BLaER1 treated with 17β-estradiol and CSF1 and Interleukin-3, amounts not matched to agents 10 nM and 100 nM (cell line): ENCODE results near the gene NAXE.
A peak's percentile ranks its signal among the peaks of the same experiment; 100 is the strongest.
"Not testable (repeated sequence)": the region's sequence is repeated elsewhere in the genome, so short reads cannot be mapped to it uniquely, and the experiment has no call there.

ENCODE experiments used
- H3K27ac ChIP-seq, 11 experiments: shearing (Covaris generic); formaldehyde crosslinking; 2 replicates each; pipeline ENCODE4 v1.8.1; 2022
- H3K27me3 ChIP-seq, 11 experiments: shearing (Covaris generic); formaldehyde crosslinking; 2 replicates each; pipeline ENCODE4 v1.8.1; 2022
- H3K36me3 ChIP-seq, 11 experiments: shearing (Covaris generic); formaldehyde crosslinking; 2 replicates each; pipeline ENCODE4 v1.8.1; 2022
- H3K4me1 ChIP-seq, 10 experiments: shearing (Covaris generic); formaldehyde crosslinking; 2 replicates each; pipeline ENCODE4 v1.8.1; 2022
- H3K4me2 ChIP-seq, 11 experiments: shearing (Covaris generic); formaldehyde crosslinking; 2 replicates each; pipeline ENCODE4 v1.8.1; 2022
- H3K4me3 ChIP-seq, 10 experiments: shearing (Covaris generic); formaldehyde crosslinking; 2 replicates each; pipeline ENCODE4 v1.8.1; 2022
- H3K9ac ChIP-seq, 11 experiments: shearing (Covaris generic); formaldehyde crosslinking; 2 replicates each; pipeline ENCODE4 v1.8.1; 2022
- H3K9me3 ChIP-seq, 11 experiments: shearing (Covaris generic); formaldehyde crosslinking; replicated peaks in 1 of 11; 2 replicates each; pipeline ENCODE4 v1.8.1; 2022
- H4K20me1 ChIP-seq, 11 experiments: shearing (Covaris generic); formaldehyde crosslinking; 2 replicates each; pipeline ENCODE4 v1.8.1; 2022
- Cebpa-rat ChIP-seq, 11 experiments: shearing (Covaris generic); IDR thresholded peaks; 2 replicates each; pipeline ENCODE4 v1.8.1; 2022

NAXE gene

GRCh38 chr1:156608036-156608674, 16.6 kb downstream of the NAXE start:
- H3K27ac ChIP-seq: no peak overlapping the region; a peak in 1 of 22 replicates
- H3K36me3 ChIP-seq: no peaks in the 10 kb centered on the region
- peaks cover 20 to 52% (median 30%) of the 10 kb centered on the region in 10 experiments for H3K4me1 ChIP-seq
- peaks cover 0 to 6% (median 0%) of the 10 kb centered on the region in 11 experiments; a peak in 3 of 22 replicates for H3K27me3 ChIP-seq
- H3K9me3 ChIP-seq: no peaks in the 10 kb centered on the region
- H3K4me2 ChIP-seq: peak overlapping the region; percentile 2 to 61 (median 44); a peak in 16 of 22 replicates
- H3K4me3 ChIP-seq: no peak overlapping the region
- no peaks in the 10 kb centered on the region; a peak in 1 of 22 replicates for H4K20me1 ChIP-seq
- no peak for TF ChIP-seq Cebpa-rat (IDR thresholded peaks at IDR 0.05)
- H3K9ac ChIP-seq: peak overlapping the region in 1 of 11 experiments; percentile 32; a peak in 1 of 22 replicates

- Histone ChIP-seq H3K27me3 (peaks cover 0 to 14% (median 4%) of the 10 kb centered on the region in 11 experiments; a peak in 7 of 22 replicates), H3K4me2 (peak overlapping the region in 4 of 11 experiments; percentile 7 to 61 (median 42); a peak in 4 of 22 replicates), H3K9ac (no peak overlapping the region), H3K27ac (no peak overlapping the region), H3K4me1 (peaks cover 20 to 52% (median 30%) of the 10 kb centered on the region in 10 experiments), H3K36me3 (no peaks in the 10 kb centered on the region), H3K9me3 (no peaks in the 10 kb centered on the region), H4K20me1 (no peaks in the 10 kb centered on the region; a peak in 1 of 22 replicates), H3K4me3 (no peak overlapping the region)
- no peak for TF ChIP-seq Cebpa-rat (IDR thresholded peaks at IDR 0.05)
These were observed 17.4 kb downstream of the NAXE start for GRCh38 chr1:156608981-156609380.

GRCh38 chr1:156610072-156610471, 18.5 kb downstream of the NAXE start:
- peaks cover 20 to 47% (median 27%) of the 10 kb centered on the region in 10 experiments for H3K4me1 ChIP-seq
- H3K27me3 ChIP-seq: peaks cover 2 to 25% (median 14%) of the 10 kb centered on the region in 11 experiments; a peak in 19 of 22 replicates
- not testable (repeated sequence) for H4K20me1 ChIP-seq, H3K9ac ChIP-seq, H3K9me3 ChIP-seq, H3K4me3 ChIP-seq, H3K4me2 ChIP-seq, H3K36me3 ChIP-seq, H3K27ac ChIP-seq

- TF ChIP-seq Cebpa-rat (IDR thresholded peaks at IDR 0.05): no peak
- Histone ChIP-seq H3K36me3 (no peaks in the 10 kb centered on the region), H3K4me1 (peaks cover 12 to 23% (median 13%) of the 10 kb centered on the region in 10 experiments), H3K4me2 (peak overlapping the region in 3 of 11 experiments; percentile 1 to 67 (median 65); a peak in 6 of 22 replicates), H3K27ac (no peak overlapping the region), H3K27me3 (peaks cover 23 to 51% (median 38%) of the 10 kb centered on the region in 11 experiments), H3K9ac (no peak overlapping the region), H3K4me3 (no peak overlapping the region), H3K9me3 (no peaks in the 10 kb centered on the region), H4K20me1 (no peaks in the 10 kb centered on the region; a peak in 1 of 22 replicates)
These were observed 21.1 kb downstream of the NAXE start for GRCh38 chr1:156612666-156613065.

- Histone ChIP-seq H3K4me2 (no peak overlapping the region), H4K20me1 (peaks cover 0 to 8% (median 0%) of the 10 kb centered on the region in 11 experiments; a peak in 1 of 22 replicates), H3K27ac (no peak overlapping the region), H3K27me3 (peaks cover 42 to 84% (median 62%) of the 10 kb centered on the region in 11 experiments), H3K4me1 (peaks cover 0 to 14% (median 0%) of the 10 kb centered on the region in 10 experiments; a peak in 7 of 20 replicates), H3K9me3 (no peaks in the 10 kb centered on the region), H3K9ac (no peak overlapping the region), H3K36me3 (no peaks in the 10 kb centered on the region), H3K4me3 (no peak overlapping the region)
- TF ChIP-seq Cebpa-rat (IDR thresholded peaks at IDR 0.05): no peak
These were observed 24.4 kb downstream of the NAXE start for GRCh38 chr1:156615946-156616345.

- Histone ChIP-seq H3K4me3 (no peak overlapping the region), H3K4me1 (peaks cover 0 to 14% (median 0%) of the 10 kb centered on the region in 10 experiments; a peak in 7 of 20 replicates), H3K27me3 (peaks cover 47 to 89% (median 67%) of the 10 kb centered on the region in 11 experiments), H3K27ac (no peak overlapping the region), H3K36me3 (no peaks in the 10 kb centered on the region), H3K4me2 (no peak overlapping the region), H3K9me3 (no peaks in the 10 kb centered on the region), H3K9ac (no peak overlapping the region), H4K20me1 (peaks cover 0 to 8% (median 0%) of the 10 kb centered on the region in 11 experiments; a peak in 1 of 22 replicates)
- TF ChIP-seq Cebpa-rat (IDR thresholded peaks at IDR 0.05): no peak
These were observed 24.9 kb downstream of the NAXE start for GRCh38 chr1:156616463-156616862.

GRCh38 chr1:156618853-156619581, 27.4 kb downstream of the NAXE start, which contains the start of gene HAPLN2:
Gene HAPLN2, plus strand, starts transcription at chr1:156619415. Its CDS starts 4,076 bp downstream, at chr1:156623491.
- Histone ChIP-seq H3K4me2 (0 out of 22 replicates have a peak within 1 kb of the TSS, but pooled peaks of 1 of the 11 experiments have one; percentile 5), H3K4me3 (no peak within 1 kb of the TSS), H3K9ac (no peak within 1 kb of the TSS), H3K36me3 (no peaks in the 10 kb centered on the region), H3K4me1 (peaks cover 0 to 4% (median 0%) of the 10 kb centered on the region in 10 experiments; a peak in 2 of 20 replicates), H4K20me1 (peaks cover 0 to 21% (median 10%) of the 10 kb centered on the region in 11 experiments; a peak in 11 of 22 replicates), H3K9me3 (no peaks in the 10 kb centered on the region), H3K27me3 (peaks cover 72 to 100% (median 92%) of the 10 kb centered on the region in 11 experiments), H3K27ac (no peak within 1 kb of the TSS)
- TF ChIP-seq Cebpa-rat (IDR thresholded peaks at IDR 0.05): no peak

GRCh38 chr1:156619582-156619955, 28.0 kb downstream of the NAXE start:
- Histone ChIP-seq H3K9me3 (no peaks in the 10 kb centered on the region), H3K4me2 (no peak overlapping the region), H3K27me3 (peaks cover 77 to 100% (median 92%) of the 10 kb centered on the region in 11 experiments), H3K9ac (no peak overlapping the region), H3K4me3 (no peak overlapping the region), H3K27ac (no peak overlapping the region), H4K20me1 (peaks cover 0 to 26% (median 10%) of the 10 kb centered on the region in 11 experiments; a peak in 12 of 22 replicates), H3K36me3 (no peaks in the 10 kb centered on the region), H3K4me1 (peaks cover 0 to 8% (median 0%) of the 10 kb centered on the region in 10 experiments; a peak in 5 of 20 replicates)
- TF ChIP-seq Cebpa-rat (IDR thresholded peaks at IDR 0.05): no peak
